ENCODE results near the gene HCST.
A peak's percentile ranks its signal among the peaks of the same experiment; 100 is the strongest.
"Not testable (repeated sequence)": the region's sequence is repeated elsewhere in the genome, so short reads cannot be mapped to it uniquely, and the experiment has no call there.

HCST gene

GRCh38 chr19:35869327-35870123, 32.8 kb upstream of the HCST start:
- Histone ChIP-seq H3K36me3 (ENCODE audit: control insufficient read depth in 4 of 4, insufficient read depth in 4 of 4, low read length in 3 of 4) (no peaks in the 10 kb centered on the region), H3K4me3 (ENCODE audit: control insufficient read depth in 1 of 7, extremely low read depth in 1 of 7, insufficient read depth in 4 of 7, low read depth in 2 of 7, low read length in 6 of 7) (peak overlapping the region in 3 of 7 experiments; percentile 24 to 43 (median 33)), H3K9me3 (ENCODE audit: control extremely low read depth in 1 of 5, control insufficient read depth in 4 of 5, insufficient read depth in 2 of 5, low read depth in 1 of 5, low read length in 4 of 5) (no peaks in the 10 kb centered on the region), H3K27ac (ENCODE audit: insufficient read depth in 1 of 2, low read depth in 1 of 2, low read length in 2 of 2, poor library complexity in 1 of 2, severe bottlenecking in 2 of 2) (no peak overlapping the region), H3K4me1 (ENCODE audit: control extremely low read depth in 1 of 4, control insufficient read depth in 4 of 4, insufficient read depth in 4 of 4, low read length in 3 of 4) (peaks cover 0 to 22% (median 15%) of the 10 kb centered on the region in 4 experiments), H3K27me3 (replicated peaks in 2 of 5; ENCODE audit: control insufficient read depth in 4 of 5, insufficient read depth in 5 of 5, low read length in 4 of 5) (peaks cover 0 to 75% (median 27%) of the 10 kb centered on the region in 5 experiments)
- ChIA-PET POLR2A (interaction anchor here (0.6 kb wide), 1 partner anchor 307 kb away, joined by 4 read pairs; no protein-coding TSS in a partner anchor), CTCF (interaction anchor here (0.9 to 1.3 kb wide), 2 partner anchors 50 to 62 kb away, joined by 4 to 5 read pairs; no protein-coding TSS in a partner anchor)
- DNase-seq, result peak; percentile 86 to 92 (median 91)
- WGBS (ENCODE audit: insufficient coverage), result under 1% methylated on average over 43 of the region's 51 CpGs

GRCh38 chr19:35870124-35870736, 32.1 kb upstream of the HCST start:
- H3K36me3 ChIP-seq (ENCODE audit: control insufficient read depth in 4 of 4, insufficient read depth in 4 of 4, low read length in 3 of 4); DNase-seq; H3K27ac ChIP-seq (ENCODE audit: insufficient read depth in 1 of 2, low read depth in 1 of 2, low read length in 2 of 2, poor library complexity in 1 of 2, severe bottlenecking in 2 of 2); H3K9me3 ChIP-seq (ENCODE audit: control extremely low read depth in 1 of 5, control insufficient read depth in 4 of 5, insufficient read depth in 2 of 5, low read depth in 1 of 5, low read length in 4 of 5): not testable (repeated sequence)
- ChIA-PET CTCF (interaction anchor here (0.9 kb wide), 1 partner anchor 51 kb away, joined by 4 read pairs; no protein-coding TSS in a partner anchor), POLR2A (interaction anchor here (0.6 kb wide), 1 partner anchor 308 kb away, joined by 4 read pairs; no protein-coding TSS in a partner anchor)
- WGBS (ENCODE audit: insufficient coverage), result 36% methylated on average over 25 of the region's 26 CpGs
- Histone ChIP-seq H3K4me1 (ENCODE audit: control extremely low read depth in 1 of 4, control insufficient read depth in 4 of 4, insufficient read depth in 4 of 4, low read length in 3 of 4) (peaks cover 0 to 22% (median 15%) of the 10 kb centered on the region in 4 experiments), H3K4me3 (ENCODE audit: control insufficient read depth in 1 of 7, extremely low read depth in 1 of 7, insufficient read depth in 4 of 7, low read depth in 2 of 7, low read length in 6 of 7) (peak overlapping the region in 3 of 7 experiments; percentile 2 to 43 (median 24)), H3K27me3 (replicated peaks in 2 of 5; ENCODE audit: control insufficient read depth in 4 of 5, insufficient read depth in 5 of 5, low read length in 4 of 5) (peaks cover 0 to 69% (median 27%) of the 10 kb centered on the region in 5 experiments)

- no peak for DNase-seq
- no peak overlapping the region for H3K27ac ChIP-seq (ENCODE audit: insufficient read depth in 1 of 2, low read depth in 1 of 2, low read length in 2 of 2, poor library complexity in 1 of 2, severe bottlenecking in 2 of 2)
- no peak overlapping the region for H3K4me3 ChIP-seq (ENCODE audit: control insufficient read depth in 1 of 7, extremely low read depth in 1 of 7, insufficient read depth in 4 of 7, low read depth in 2 of 7, low read length in 6 of 7)
- no peaks in the 10 kb centered on the region for H3K36me3 ChIP-seq (ENCODE audit: control insufficient read depth in 4 of 4, insufficient read depth in 4 of 4, low read length in 3 of 4)
- peaks cover 0 to 22% (median 15%) of the 10 kb centered on the region in 4 experiments for H3K4me1 ChIP-seq (ENCODE audit: control extremely low read depth in 1 of 4, control insufficient read depth in 4 of 4, insufficient read depth in 4 of 4, low read length in 3 of 4)
- 76% methylated on average over 9 of the region's 12 CpGs for WGBS (ENCODE audit: insufficient coverage)
- peaks cover 0 to 64% (median 27%) of the 10 kb centered on the region in 5 experiments for H3K27me3 ChIP-seq (replicated peaks in 2 of 5; ENCODE audit: control insufficient read depth in 4 of 5, insufficient read depth in 5 of 5, low read length in 4 of 5)
- POLR2A ChIA-PET, result no interaction called here
- no peaks in the 10 kb centered on the region for H3K9me3 ChIP-seq (ENCODE audit: control extremely low read depth in 1 of 5, control insufficient read depth in 4 of 5, insufficient read depth in 2 of 5, low read depth in 1 of 5, low read length in 4 of 5)
- CTCF ChIA-PET, result no interaction called here
Observed at GRCh38 chr19:35870798-35871197, 31.5 kb upstream of the HCST start.

- POLR2A ChIA-PET, result no interaction called here
Observed at GRCh38 chr19:35871611-35872010, 30.7 kb upstream of the HCST start.

GRCh38 chr19:35872180-35872579, 30.1 kb upstream of the HCST start:
- no peaks in the 10 kb centered on the region for H3K9me3 ChIP-seq (ENCODE audit: control extremely low read depth in 1 of 5, control insufficient read depth in 4 of 5, insufficient read depth in 2 of 5, low read depth in 1 of 5, low read length in 4 of 5)
- H3K36me3 ChIP-seq (ENCODE audit: control insufficient read depth in 4 of 4, insufficient read depth in 4 of 4, low read length in 3 of 4), result no peaks in the 10 kb centered on the region
- CTCF ChIA-PET, result no interaction called here
- peaks cover 3 to 50% (median 21%) of the 10 kb centered on the region in 5 experiments for H3K27me3 ChIP-seq (replicated peaks in 2 of 5; ENCODE audit: control insufficient read depth in 4 of 5, insufficient read depth in 5 of 5, low read length in 4 of 5)
- no peak overlapping the region for H3K27ac ChIP-seq (ENCODE audit: insufficient read depth in 1 of 2, low read depth in 1 of 2, low read length in 2 of 2, poor library complexity in 1 of 2, severe bottlenecking in 2 of 2)
- peaks cover 0 to 22% (median 15%) of the 10 kb centered on the region in 4 experiments for H3K4me1 ChIP-seq (ENCODE audit: control extremely low read depth in 1 of 4, control insufficient read depth in 4 of 4, insufficient read depth in 4 of 4, low read length in 3 of 4)
- DNase-seq, result no peak
- WGBS (ENCODE audit: insufficient coverage), result 100% methylated on average over 5 of the region's 5 CpGs
- POLR2A ChIA-PET, result no interaction called here
- no peak overlapping the region for H3K4me3 ChIP-seq (ENCODE audit: control insufficient read depth in 1 of 7, extremely low read depth in 1 of 7, insufficient read depth in 4 of 7, low read depth in 2 of 7, low read length in 6 of 7)

More at GRCh38 chr19:35871611-35872010, 30.7 kb upstream of the HCST start:
- Histone ChIP-seq H3K9me3 (ENCODE audit: control extremely low read depth in 1 of 5, control insufficient read depth in 4 of 5, insufficient read depth in 2 of 5, low read depth in 1 of 5, low read length in 4 of 5) (no peaks in the 10 kb centered on the region), H3K27ac (ENCODE audit: insufficient read depth in 1 of 2, low read depth in 1 of 2, low read length in 2 of 2, poor library complexity in 1 of 2, severe bottlenecking in 2 of 2) (no peak overlapping the region), H3K36me3 (ENCODE audit: control insufficient read depth in 4 of 4, insufficient read depth in 4 of 4, low read length in 3 of 4) (no peaks in the 10 kb centered on the region), H3K27me3 (replicated peaks in 2 of 5; ENCODE audit: control insufficient read depth in 4 of 5, insufficient read depth in 5 of 5, low read length in 4 of 5) (peaks cover under 1 to 56% (median 24%) of the 10 kb centered on the region in 5 experiments), H3K4me1 (ENCODE audit: control extremely low read depth in 1 of 4, control insufficient read depth in 4 of 4, insufficient read depth in 4 of 4, low read length in 3 of 4) (peaks cover 0 to 22% (median 15%) of the 10 kb centered on the region in 4 experiments), H3K4me3 (ENCODE audit: control insufficient read depth in 1 of 7, extremely low read depth in 1 of 7, insufficient read depth in 4 of 7, low read depth in 2 of 7, low read length in 6 of 7) (no peak overlapping the region)
- DNase-seq, result no peak
- WGBS (ENCODE audit: insufficient coverage), result 20% methylated on average over 1 of the region's 12 CpGs
- CTCF ChIA-PET, result no interaction called here

- Histone ChIP-seq H3K4me3 (ENCODE audit: control insufficient read depth in 1 of 7, extremely low read depth in 1 of 7, insufficient read depth in 4 of 7, low read depth in 2 of 7, low read length in 6 of 7) (no peak overlapping the region), H3K27me3 (replicated peaks in 2 of 5; ENCODE audit: control insufficient read depth in 4 of 5, insufficient read depth in 5 of 5, low read length in 4 of 5) (peaks cover 3 to 43% (median 14%) of the 10 kb centered on the region in 5 experiments), H3K36me3 (ENCODE audit: control insufficient read depth in 4 of 4, insufficient read depth in 4 of 4, low read length in 3 of 4) (no peaks in the 10 kb centered on the region), H3K9me3 (ENCODE audit: control extremely low read depth in 1 of 5, control insufficient read depth in 4 of 5, insufficient read depth in 2 of 5, low read depth in 1 of 5, low read length in 4 of 5) (no peaks in the 10 kb centered on the region), H3K27ac (ENCODE audit: insufficient read depth in 1 of 2, low read depth in 1 of 2, low read length in 2 of 2, poor library complexity in 1 of 2, severe bottlenecking in 2 of 2) (no peak overlapping the region), H3K4me1 (ENCODE audit: control extremely low read depth in 1 of 4, control insufficient read depth in 4 of 4, insufficient read depth in 4 of 4, low read length in 3 of 4) (peaks cover 0 to 9% (median 6%) of the 10 kb centered on the region in 4 experiments)
- DNase-seq, result no peak
- CTCF ChIA-PET, result no interaction called here
- WGBS (ENCODE audit: insufficient coverage), result 95% methylated on average over 26 of the region's 32 CpGs
- POLR2A ChIA-PET, result no interaction called here
Observed at GRCh38 chr19:35874392-35874930, 27.9 kb upstream of the HCST start.
